ENCODE results near the gene ZKSCAN7.
"Not testable (repeated sequence)": the region's sequence is repeated elsewhere in the genome, so short reads cannot be mapped to it uniquely, and the experiment has no call there.

The ZKSCAN7 gene

DNA sequence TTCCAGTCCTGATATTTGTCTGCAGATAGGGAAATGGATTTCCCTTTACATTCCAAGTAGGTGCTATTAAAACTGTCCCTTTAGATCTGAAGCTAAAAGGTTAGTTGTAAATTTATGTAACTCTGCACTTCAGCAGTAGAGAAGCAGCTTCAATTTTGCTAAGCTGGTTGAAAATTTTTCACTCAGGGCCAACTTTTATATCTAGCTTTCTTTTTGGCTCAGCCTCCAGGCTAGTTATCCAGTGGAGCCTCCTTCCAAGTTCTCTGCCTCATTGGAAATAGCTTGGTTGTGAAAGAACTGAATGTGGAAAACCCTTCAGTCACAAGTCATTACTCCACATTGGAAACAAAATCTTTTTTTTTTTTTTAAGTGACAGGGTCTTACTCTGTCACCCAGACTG lies 21.6 kb downstream of the ZKSCAN7 start:
- TF ChIP-seq EZH2phosphoT487 (conservative IDR thresholded peaks at IDR 0.05; ENCODE audit: low read length) = no peak
- TF ChIP-seq, protein P1, sequence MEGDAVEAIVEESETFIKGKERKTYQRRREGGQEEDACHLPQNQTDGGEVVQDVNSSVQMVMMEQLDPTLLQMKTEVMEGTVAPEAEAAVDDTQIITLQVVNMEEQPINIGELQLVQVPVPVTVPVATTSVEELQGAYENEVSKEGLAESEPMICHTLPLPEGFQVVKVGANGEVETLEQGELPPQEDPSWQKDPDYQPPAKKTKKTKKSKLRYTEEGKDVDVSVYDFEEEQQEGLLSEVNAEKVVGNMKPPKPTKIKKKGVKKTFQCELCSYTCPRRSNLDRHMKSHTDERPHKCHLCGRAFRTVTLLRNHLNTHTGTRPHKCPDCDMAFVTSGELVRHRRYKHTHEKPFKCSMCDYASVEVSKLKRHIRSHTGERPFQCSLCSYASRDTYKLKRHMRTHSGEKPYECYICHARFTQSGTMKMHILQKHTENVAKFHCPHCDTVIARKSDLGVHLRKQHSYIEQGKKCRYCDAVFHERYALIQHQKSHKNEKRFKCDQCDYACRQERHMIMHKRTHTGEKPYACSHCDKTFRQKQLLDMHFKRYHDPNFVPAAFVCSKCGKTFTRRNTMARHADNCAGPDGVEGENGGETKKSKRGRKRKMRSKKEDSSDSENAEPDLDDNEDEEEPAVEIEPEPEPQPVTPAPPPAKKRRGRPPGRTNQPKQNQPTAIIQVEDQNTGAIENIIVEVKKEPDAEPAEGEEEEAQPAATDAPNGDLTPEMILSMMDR (IDR thresholded peaks at IDR 0.05; ENCODE audit: insufficient read depth, low read length, poor library complexity, severe bottlenecking) = no peak

DNA sequence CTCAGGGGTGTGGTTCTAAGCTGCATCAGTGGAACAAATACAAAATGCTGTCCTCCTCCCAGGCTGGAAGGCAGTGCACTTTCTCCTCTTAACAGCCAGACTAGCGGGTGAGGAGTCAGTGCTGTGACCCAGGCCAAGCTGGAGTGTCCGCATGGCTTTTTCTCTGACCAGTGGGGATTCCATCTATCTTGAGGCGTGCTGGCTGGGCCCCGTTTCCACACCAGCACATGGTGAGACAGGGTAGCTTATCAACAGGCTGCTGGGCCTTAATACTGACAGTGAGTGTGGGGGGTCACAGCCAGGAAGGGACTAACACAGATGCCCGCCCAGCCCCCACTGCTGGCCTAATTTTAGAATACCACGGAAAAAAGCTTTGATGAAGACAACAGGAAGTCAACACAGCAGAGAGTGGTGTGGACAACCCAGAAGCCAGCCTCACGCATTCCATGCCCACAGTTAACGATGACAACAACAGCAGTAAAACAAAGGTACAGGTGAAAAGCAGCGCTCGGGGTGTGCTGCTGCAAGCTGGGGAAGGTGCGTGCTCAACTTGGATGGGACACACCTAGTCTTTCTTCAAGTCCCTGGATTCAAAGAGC lies 22.5 kb downstream of the ZKSCAN7 start:
- not testable (repeated sequence) for H3K27me3 ChIP-seq (ENCODE audit: low read length); H3K9me3 ChIP-seq (ENCODE audit: insufficient read depth, low read length); H3K9ac ChIP-seq (ENCODE audit: low read length); H3K4me3 ChIP-seq (ENCODE audit: insufficient read depth, low read length, poor library complexity, severe bottlenecking); H3K27ac ChIP-seq (ENCODE audit: low read depth, low read length); H3K4me2 ChIP-seq (ENCODE audit: low read depth, low read length, poor library complexity, severe bottlenecking); H3F3A ChIP-seq (ENCODE audit: insufficient read depth); H4K20me1 ChIP-seq (ENCODE audit: low read depth, low read length); H3K79me2 ChIP-seq (ENCODE audit: insufficient read depth, low read length); H2AFZ ChIP-seq (ENCODE audit: low read depth, low read length, severe bottlenecking); H3K36me3 ChIP-seq (ENCODE audit: low read length); H3K9me2 ChIP-seq (replicated peaks; ENCODE audit: insufficient read depth, low read length)

More for the DNA sequence above, 21.6 kb downstream of the ZKSCAN7 start:
- H3K9me3 ChIP-seq (ENCODE audit: insufficient read depth, low read length) = no peaks in the 10 kb centered on the region
- H2AFZ ChIP-seq (ENCODE audit: low read depth, low read length, severe bottlenecking) = no peak overlapping the region
- no peak overlapping the region for H3K27ac ChIP-seq (ENCODE audit: low read depth, low read length)
- H3K27me3 ChIP-seq (ENCODE audit: low read length) = no peaks in the 10 kb centered on the region
- no peaks in the 10 kb centered on the region for H3K79me2 ChIP-seq (ENCODE audit: insufficient read depth, low read length)
- H3K36me3 ChIP-seq (ENCODE audit: low read length) = no peaks in the 10 kb centered on the region
- H3F3A ChIP-seq (ENCODE audit: insufficient read depth) = no peaks in the 10 kb centered on the region
- H3K9ac ChIP-seq (ENCODE audit: low read length) = no peak overlapping the region
- no peak overlapping the region for H3K4me2 ChIP-seq (ENCODE audit: low read depth, low read length, poor library complexity, severe bottlenecking)
- no peak overlapping the region for H3K4me3 ChIP-seq (ENCODE audit: insufficient read depth, low read length, poor library complexity, severe bottlenecking)
- H3K9me2 ChIP-seq (replicated peaks; ENCODE audit: insufficient read depth, low read length) = no peaks in the 10 kb centered on the region
- H4K20me1 ChIP-seq (ENCODE audit: low read depth, low read length) = no peaks in the 10 kb centered on the region

DNA sequence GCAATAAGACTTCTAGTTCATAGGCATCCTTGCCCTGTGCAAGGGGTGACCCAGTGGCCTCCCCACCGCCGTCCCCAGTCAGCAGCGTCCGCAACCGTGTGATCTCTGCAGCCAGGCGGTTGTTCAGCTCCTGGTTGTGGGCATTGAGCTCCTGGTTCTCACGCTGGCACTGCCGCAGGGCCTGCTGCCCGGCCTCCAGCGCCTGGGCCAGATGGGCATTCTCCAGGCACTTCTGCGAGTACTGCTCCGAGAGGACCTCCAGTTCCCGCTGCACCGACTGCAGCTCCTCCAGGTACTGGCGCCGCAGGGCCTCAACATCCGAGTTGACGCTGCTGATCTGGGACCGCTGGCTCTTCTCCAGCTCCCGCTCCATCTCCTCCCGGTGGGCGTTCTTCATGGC lies 23.3 kb downstream of the ZKSCAN7 start:
- H4K20me1 ChIP-seq (ENCODE audit: low read depth, low read length); H3K9me3 ChIP-seq (ENCODE audit: insufficient read depth, low read length); H3K27ac ChIP-seq (ENCODE audit: low read depth, low read length); H3F3A ChIP-seq (ENCODE audit: insufficient read depth); H3K9ac ChIP-seq (ENCODE audit: low read length); H3K79me2 ChIP-seq (ENCODE audit: insufficient read depth, low read length); H2AFZ ChIP-seq (ENCODE audit: low read depth, low read length, severe bottlenecking); H3K4me3 ChIP-seq (ENCODE audit: insufficient read depth, low read length, poor library complexity, severe bottlenecking); H3K27me3 ChIP-seq (ENCODE audit: low read length); H3K4me2 ChIP-seq (ENCODE audit: low read depth, low read length, poor library complexity, severe bottlenecking); H3K9me2 ChIP-seq (replicated peaks; ENCODE audit: insufficient read depth, low read length); H3K36me3 ChIP-seq (ENCODE audit: low read length): not testable (repeated sequence)

DNA sequence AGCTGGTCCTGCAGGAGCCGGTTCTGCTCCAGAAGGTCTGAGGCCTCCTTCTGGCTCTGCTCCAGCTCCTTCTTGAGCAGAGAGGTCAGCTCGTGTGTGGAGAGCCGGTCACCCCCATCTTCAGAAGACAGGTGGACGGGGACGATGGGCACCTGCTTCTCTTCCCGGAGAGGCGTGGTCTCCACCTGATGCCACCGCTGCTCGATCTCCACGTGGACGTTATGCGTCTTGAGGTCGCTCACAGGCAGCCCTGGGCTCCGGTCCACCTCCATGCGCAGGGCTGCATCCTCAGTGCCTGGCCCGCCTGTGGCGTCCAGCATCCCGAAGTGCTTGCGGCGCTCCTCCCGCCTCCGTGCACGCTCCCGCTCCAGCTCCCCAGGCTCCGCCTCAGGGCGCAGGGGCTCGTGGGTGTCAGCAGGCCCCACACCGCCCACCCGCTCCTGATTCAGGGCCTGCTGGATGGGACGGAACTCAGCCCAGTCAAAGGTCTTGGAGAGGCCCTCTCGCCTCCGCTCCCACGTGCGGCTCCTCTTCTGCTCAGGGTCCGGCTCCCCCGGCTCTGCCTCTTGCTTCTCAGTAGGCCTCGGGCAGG lies 24.0 kb downstream of the ZKSCAN7 start:
- not testable (repeated sequence) for H3K9me3 ChIP-seq (ENCODE audit: insufficient read depth, low read length); H3K9ac ChIP-seq (ENCODE audit: low read length); H3K9me2 ChIP-seq (replicated peaks; ENCODE audit: insufficient read depth, low read length); H3K27ac ChIP-seq (ENCODE audit: low read depth, low read length); H3F3A ChIP-seq (ENCODE audit: insufficient read depth); H4K20me1 ChIP-seq (ENCODE audit: low read depth, low read length); H3K27me3 ChIP-seq (ENCODE audit: low read length); H3K4me2 ChIP-seq (ENCODE audit: low read depth, low read length, poor library complexity, severe bottlenecking); H3K79me2 ChIP-seq (ENCODE audit: insufficient read depth, low read length); H3K36me3 ChIP-seq (ENCODE audit: low read length); H3K4me3 ChIP-seq (ENCODE audit: insufficient read depth, low read length, poor library complexity, severe bottlenecking); H2AFZ ChIP-seq (ENCODE audit: low read depth, low read length, severe bottlenecking)

DNA sequence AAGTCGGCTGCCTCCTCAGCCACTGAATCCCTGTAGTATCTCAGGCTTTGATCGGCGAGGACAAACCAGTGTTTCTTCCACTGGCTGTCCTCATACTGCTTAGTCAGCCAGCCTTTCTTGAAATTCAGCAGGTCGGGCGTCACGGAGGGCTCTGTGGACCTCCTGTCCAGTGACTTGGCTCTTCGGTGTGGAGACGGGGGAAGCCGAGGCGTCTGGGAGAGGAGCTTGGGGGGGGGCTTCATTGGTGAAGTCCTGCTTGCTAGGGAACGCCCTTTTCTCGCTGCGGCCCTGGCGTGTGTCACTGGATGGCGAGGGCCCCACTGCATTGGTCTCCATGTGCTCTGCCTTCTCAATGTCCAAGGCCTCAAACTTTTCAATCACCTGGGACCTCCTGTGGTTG lies 24.8 kb downstream of the ZKSCAN7 start:
- not testable (repeated sequence) for H3K27me3 ChIP-seq (ENCODE audit: low read length); H4K20me1 ChIP-seq (ENCODE audit: low read depth, low read length); H2AFZ ChIP-seq (ENCODE audit: low read depth, low read length, severe bottlenecking); H3K9ac ChIP-seq (ENCODE audit: low read length); H3K27ac ChIP-seq (ENCODE audit: low read depth, low read length); H3K36me3 ChIP-seq (ENCODE audit: low read length); H3K9me2 ChIP-seq (replicated peaks; ENCODE audit: insufficient read depth, low read length); H3K79me2 ChIP-seq (ENCODE audit: insufficient read depth, low read length); H3F3A ChIP-seq (ENCODE audit: insufficient read depth); H3K9me3 ChIP-seq (ENCODE audit: insufficient read depth, low read length); H3K4me2 ChIP-seq (ENCODE audit: low read depth, low read length, poor library complexity, severe bottlenecking); H3K4me3 ChIP-seq (ENCODE audit: insufficient read depth, low read length, poor library complexity, severe bottlenecking)

DNA sequence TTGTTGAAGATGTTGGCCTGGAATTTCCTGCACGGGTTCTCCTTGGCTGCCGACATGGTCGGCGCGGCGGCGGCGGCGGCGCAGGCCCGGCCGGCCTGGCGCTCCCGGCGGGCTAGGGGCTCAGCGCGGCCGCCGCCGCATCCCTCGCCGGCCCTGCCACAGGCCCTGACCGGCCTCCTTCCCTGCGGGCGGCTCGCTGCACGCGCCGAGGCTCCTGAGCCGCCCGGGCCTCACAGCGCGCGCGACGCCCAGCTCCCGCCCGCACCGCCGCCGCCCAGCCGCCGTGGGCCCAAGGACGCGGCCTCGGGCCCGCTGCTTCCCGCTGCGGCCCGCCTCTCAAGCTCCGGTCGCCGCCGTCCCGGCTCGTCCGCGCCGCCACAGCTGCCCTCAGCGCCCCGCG lies 26.0 kb downstream of the ZKSCAN7 start:
- not testable (repeated sequence) for H3K4me3 ChIP-seq (ENCODE audit: insufficient read depth, low read length, poor library complexity, severe bottlenecking); H3K9ac ChIP-seq (ENCODE audit: low read length); H4K20me1 ChIP-seq (ENCODE audit: low read depth, low read length); H3K27ac ChIP-seq (ENCODE audit: low read depth, low read length); H3K27me3 ChIP-seq (ENCODE audit: low read length); H3F3A ChIP-seq (ENCODE audit: insufficient read depth); H3K36me3 ChIP-seq (ENCODE audit: low read length); H3K79me2 ChIP-seq (ENCODE audit: insufficient read depth, low read length); H3K9me3 ChIP-seq (ENCODE audit: insufficient read depth, low read length); H3K9me2 ChIP-seq (replicated peaks; ENCODE audit: insufficient read depth, low read length); H3K4me2 ChIP-seq (ENCODE audit: low read depth, low read length, poor library complexity, severe bottlenecking); H2AFZ ChIP-seq (ENCODE audit: low read depth, low read length, severe bottlenecking)
